ENCODE data around the gene NEMF. TPM values are rescaled to one million over a fixed set of nuclear protein-coding genes. Genes with fewer than 3 reads are reported as not detected.
A peak's percentile ranks its signal among the peaks of the same experiment; 100 is the strongest.

NEMF gene
- total RNA-seq, 1 experiment from 2014 or later = 50.1 TPM

GRCh38 chr14:49898485-49898884, 45.9 kb upstream of the NEMF start (continued):
- TF ChIP-seq ZNF396 (CRISPR knock-in tag; IDR thresholded peaks at IDR 0.05; ENCODE audit: borderline replicate concordance) = no peak
- no peak for TF ChIP-seq GRHL2 (CRISPR knock-in tag; IDR thresholded peaks at IDR 0.05; ENCODE audit: insufficient replicate concordance, severe bottlenecking)
- TF ChIP-seq ZNF232 (CRISPR knock-in tag; IDR thresholded peaks at IDR 0.05) = no peak
- TF ChIP-seq ZNF138 (CRISPR knock-in tag; conservative IDR thresholded peaks at IDR 0.05) = no peak
- no peak for TF ChIP-seq NR3C1 (CRISPR knock-in tag; conservative IDR thresholded peaks at IDR 0.05; ENCODE audit: low read depth)
- no peak for TF ChIP-seq GTF2I (CRISPR knock-in tag; conservative IDR thresholded peaks at IDR 0.05)
- TF ChIP-seq ATF2 (CRISPR knock-in tag; IDR thresholded peaks at IDR 0.05; ENCODE audit: borderline replicate concordance, low read depth) = no peak
- TF ChIP-seq, protein P1, sequence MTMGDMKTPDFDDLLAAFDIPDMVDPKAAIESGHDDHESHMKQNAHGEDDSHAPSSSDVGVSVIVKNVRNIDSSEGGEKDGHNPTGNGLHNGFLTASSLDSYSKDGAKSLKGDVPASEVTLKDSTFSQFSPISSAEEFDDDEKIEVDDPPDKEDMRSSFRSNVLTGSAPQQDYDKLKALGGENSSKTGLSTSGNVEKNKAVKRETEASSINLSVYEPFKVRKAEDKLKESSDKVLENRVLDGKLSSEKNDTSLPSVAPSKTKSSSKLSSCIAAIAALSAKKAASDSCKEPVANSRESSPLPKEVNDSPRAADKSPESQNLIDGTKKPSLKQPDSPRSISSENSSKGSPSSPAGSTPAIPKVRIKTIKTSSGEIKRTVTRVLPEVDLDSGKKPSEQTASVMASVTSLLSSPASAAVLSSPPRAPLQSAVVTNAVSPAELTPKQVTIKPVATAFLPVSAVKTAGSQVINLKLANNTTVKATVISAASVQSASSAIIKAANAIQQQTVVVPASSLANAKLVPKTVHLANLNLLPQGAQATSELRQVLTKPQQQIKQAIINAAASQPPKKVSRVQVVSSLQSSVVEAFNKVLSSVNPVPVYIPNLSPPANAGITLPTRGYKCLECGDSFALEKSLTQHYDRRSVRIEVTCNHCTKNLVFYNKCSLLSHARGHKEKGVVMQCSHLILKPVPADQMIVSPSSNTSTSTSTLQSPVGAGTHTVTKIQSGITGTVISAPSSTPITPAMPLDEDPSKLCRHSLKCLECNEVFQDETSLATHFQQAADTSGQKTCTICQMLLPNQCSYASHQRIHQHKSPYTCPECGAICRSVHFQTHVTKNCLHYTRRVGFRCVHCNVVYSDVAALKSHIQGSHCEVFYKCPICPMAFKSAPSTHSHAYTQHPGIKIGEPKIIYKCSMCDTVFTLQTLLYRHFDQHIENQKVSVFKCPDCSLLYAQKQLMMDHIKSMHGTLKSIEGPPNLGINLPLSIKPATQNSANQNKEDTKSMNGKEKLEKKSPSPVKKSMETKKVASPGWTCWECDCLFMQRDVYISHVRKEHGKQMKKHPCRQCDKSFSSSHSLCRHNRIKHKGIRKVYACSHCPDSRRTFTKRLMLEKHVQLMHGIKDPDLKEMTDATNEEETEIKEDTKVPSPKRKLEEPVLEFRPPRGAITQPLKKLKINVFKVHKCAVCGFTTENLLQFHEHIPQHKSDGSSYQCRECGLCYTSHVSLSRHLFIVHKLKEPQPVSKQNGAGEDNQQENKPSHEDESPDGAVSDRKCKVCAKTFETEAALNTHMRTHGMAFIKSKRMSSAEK (CRISPR knock-in tag; IDR thresholded peaks at IDR 0.05; ENCODE audit: borderline replicate concordance) = no peak
- TF ChIP-seq TP53 (CRISPR knock-in tag; IDR thresholded peaks at IDR 0.05) = no peak
- TF ChIP-seq ZNF219 (CRISPR knock-in tag; IDR thresholded peaks at IDR 0.05; ENCODE audit: borderline replicate concordance) = no peak
- TF ChIP-seq ZNF317 (CRISPR knock-in tag; IDR thresholded peaks at IDR 0.05; ENCODE audit: borderline replicate concordance, low read depth) = no peak

DNA sequence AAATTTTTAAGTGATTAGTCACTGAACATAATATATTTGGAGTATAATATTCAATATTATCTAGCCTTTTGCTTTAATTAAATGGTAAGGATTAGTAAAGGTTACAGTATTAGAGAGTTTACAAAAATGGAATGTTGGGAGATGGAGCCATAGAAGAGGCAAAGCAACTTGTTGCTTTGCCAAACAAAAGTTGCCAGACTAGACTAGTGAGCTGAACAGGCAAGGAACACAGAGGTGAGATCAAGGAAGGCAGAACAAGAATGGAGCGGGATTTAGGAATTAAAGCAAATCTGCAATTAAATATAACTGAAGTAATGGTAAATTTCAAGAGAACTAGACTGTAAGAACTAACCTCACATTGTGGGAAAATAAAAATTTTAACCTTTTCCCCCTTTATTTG, 45.4 kb upstream of the NEMF start:
- POLR2A ChIA-PET = no interaction called here

More for the DNA sequence above, 45.4 kb upstream of the NEMF start:
- Mint-ChIP-seq H3K36me3 (peaks cover 18% of the 10 kb centered on the region), H3K4me3 (no peak overlapping the region), H3K27me3 (ENCODE audit: low read depth) (no peaks in the 10 kb centered on the region), H3K4me1 (peaks cover 33% of the 10 kb centered on the region), H3K27ac (peak overlapping the region; percentile 33; the same call in 1 of the 2 replicates), H3K9me3 (no peaks in the 10 kb centered on the region)
- no peak for ATAC-seq
- CTCF ChIA-PET = interaction anchor here (1.3 kb wide), 1 partner anchor 18 kb away, joined by 5 read pairs; no protein-coding TSS in a partner anchor
- TF ChIP-seq, protein P2, sequence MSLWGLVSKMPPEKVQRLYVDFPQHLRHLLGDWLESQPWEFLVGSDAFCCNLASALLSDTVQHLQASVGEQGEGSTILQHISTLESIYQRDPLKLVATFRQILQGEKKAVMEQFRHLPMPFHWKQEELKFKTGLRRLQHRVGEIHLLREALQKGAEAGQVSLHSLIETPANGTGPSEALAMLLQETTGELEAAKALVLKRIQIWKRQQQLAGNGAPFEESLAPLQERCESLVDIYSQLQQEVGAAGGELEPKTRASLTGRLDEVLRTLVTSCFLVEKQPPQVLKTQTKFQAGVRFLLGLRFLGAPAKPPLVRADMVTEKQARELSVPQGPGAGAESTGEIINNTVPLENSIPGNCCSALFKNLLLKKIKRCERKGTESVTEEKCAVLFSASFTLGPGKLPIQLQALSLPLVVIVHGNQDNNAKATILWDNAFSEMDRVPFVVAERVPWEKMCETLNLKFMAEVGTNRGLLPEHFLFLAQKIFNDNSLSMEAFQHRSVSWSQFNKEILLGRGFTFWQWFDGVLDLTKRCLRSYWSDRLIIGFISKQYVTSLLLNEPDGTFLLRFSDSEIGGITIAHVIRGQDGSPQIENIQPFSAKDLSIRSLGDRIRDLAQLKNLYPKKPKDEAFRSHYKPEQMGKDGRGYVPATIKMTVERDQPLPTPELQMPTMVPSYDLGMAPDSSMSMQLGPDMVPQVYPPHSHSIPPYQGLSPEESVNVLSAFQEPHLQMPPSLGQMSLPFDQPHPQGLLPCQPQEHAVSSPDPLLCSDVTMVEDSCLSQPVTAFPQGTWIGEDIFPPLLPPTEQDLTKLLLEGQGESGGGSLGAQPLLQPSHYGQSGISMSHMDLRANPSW (CRISPR knock-in tag; conservative IDR thresholded peaks at IDR 0.05; ENCODE audit: low read depth) = no peak
- no peak for TF ChIP-seq MLX (CRISPR knock-in tag; IDR thresholded peaks at IDR 0.05)
- TF ChIP-seq, protein P3, sequence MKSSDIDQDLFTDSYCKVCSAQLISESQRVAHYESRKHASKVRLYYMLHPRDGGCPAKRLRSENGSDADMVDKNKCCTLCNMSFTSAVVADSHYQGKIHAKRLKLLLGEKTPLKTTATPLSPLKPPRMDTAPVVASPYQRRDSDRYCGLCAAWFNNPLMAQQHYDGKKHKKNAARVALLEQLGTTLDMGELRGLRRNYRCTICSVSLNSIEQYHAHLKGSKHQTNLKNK (CRISPR knock-in tag; IDR thresholded peaks at IDR 0.05) = no peak
- TF ChIP-seq, protein P4, sequence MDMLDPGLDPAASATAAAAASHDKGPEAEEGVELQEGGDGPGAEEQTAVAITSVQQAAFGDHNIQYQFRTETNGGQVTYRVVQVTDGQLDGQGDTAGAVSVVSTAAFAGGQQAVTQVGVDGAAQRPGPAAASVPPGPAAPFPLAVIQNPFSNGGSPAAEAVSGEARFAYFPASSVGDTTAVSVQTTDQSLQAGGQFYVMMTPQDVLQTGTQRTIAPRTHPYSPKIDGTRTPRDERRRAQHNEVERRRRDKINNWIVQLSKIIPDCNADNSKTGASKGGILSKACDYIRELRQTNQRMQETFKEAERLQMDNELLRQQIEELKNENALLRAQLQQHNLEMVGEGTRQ (CRISPR knock-in tag; IDR thresholded peaks at IDR 0.05) = no peak
- no peak for TF ChIP-seq SMAD4 (CRISPR knock-in tag; IDR thresholded peaks at IDR 0.05)
- TF ChIP-seq, protein P5, sequence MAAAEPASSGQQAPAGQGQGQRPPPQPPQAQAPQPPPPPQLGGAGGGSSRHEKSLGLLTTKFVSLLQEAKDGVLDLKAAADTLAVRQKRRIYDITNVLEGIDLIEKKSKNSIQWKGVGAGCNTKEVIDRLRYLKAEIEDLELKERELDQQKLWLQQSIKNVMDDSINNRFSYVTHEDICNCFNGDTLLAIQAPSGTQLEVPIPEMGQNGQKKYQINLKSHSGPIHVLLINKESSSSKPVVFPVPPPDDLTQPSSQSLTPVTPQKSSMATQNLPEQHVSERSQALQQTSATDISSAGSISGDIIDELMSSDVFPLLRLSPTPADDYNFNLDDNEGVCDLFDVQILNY (CRISPR knock-in tag; IDR thresholded peaks at IDR 0.05) = no peak
- TF ChIP-seq OVOL2 (CRISPR knock-in tag; IDR thresholded peaks at IDR 0.05; ENCODE audit: borderline replicate concordance) = no peak
- TF ChIP-seq GABPB1 (CRISPR knock-in tag; IDR thresholded peaks at IDR 0.05) = no peak
- no peak for DNase-seq (ENCODE audit: low spot score)
